ENCODE measurements around the gene STK32C.

The STK32C gene

DNA sequence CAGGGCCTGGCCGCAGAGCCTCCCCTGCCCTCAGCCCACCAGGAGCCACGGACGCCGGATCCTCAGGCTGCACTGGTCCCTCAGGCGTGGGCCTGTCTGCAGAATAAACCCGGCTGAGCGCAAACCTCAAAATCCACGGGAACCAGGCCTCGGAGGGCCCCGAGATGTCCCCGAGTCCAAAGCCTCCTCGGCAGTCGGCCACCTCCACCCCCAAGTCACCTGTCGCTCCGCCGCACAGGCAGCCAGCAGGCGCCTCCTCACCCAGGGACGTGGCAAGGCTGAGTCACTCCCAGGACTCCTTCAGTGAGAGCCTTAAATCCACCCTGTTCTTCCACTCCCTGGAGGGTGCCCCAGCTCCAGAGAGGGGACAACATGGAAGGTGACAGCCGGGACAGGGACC, 33.2 kb downstream of the STK32C start (continued):
- TF ChIP-seq, protein P1, sequence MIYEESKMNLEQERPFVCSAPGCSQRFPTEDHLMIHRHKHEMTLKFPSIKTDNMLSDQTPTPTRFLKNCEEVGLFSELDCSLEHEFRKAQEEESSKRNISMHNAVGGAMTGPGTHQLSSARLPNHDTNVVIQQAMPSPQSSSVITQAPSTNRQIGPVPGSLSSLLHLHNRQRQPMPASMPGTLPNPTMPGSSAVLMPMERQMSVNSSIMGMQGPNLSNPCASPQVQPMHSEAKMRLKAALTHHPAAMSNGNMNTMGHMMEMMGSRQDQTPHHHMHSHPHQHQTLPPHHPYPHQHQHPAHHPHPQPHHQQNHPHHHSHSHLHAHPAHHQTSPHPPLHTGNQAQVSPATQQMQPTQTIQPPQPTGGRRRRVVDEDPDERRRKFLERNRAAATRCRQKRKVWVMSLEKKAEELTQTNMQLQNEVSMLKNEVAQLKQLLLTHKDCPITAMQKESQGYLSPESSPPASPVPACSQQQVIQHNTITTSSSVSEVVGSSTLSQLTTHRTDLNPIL (CRISPR knock-in tag; IDR thresholded peaks at IDR 0.05; ENCODE audit: low read depth): no peak
- TF ChIP-seq ZFP30 (CRISPR knock-in tag; IDR thresholded peaks at IDR 0.05): no peak
- no peak for TF ChIP-seq ZFP3 (CRISPR knock-in tag; IDR thresholded peaks at IDR 0.05)
- TF ChIP-seq BACH2 (CRISPR knock-in tag; IDR thresholded peaks at IDR 0.05; ENCODE audit: borderline replicate concordance): no peak

DNA sequence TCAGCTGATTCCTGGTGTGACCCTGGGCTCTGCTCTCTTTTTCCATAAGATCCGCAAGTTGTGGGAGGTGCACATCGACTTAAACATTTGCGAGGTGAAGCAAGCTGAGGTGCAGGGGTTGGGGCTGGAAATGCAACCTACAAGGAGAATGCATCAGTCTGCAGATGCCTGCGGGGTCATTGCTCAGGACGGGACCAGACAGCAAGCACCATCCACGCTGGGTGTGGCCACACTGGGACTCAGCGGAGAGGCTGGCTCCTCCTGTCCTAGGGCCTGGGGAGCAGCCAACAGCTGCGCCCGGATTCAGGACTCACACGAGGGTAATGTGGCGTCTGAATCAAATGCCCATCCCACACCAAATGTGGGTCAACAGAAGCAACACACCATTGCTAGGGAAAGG, 33.8 kb downstream of the STK32C start:
- ATAC-seq: no peak
- TF ChIP-seq ISL1 (CRISPR knock-in tag; IDR thresholded peaks at IDR 0.05) (no peak), SNAI2 (CRISPR knock-in tag; IDR thresholded peaks at IDR 0.05) (no peak), ZNF565 (CRISPR knock-in tag; conservative IDR thresholded peaks at IDR 0.05; ENCODE audit: low read depth) (no peak), TCF4 (CRISPR knock-in tag; IDR thresholded peaks at IDR 0.05; ENCODE audit: borderline replicate concordance) (no peak), ZNF70 (CRISPR knock-in tag; IDR thresholded peaks at IDR 0.05) (no peak)
- TF ChIP-seq, protein P2, sequence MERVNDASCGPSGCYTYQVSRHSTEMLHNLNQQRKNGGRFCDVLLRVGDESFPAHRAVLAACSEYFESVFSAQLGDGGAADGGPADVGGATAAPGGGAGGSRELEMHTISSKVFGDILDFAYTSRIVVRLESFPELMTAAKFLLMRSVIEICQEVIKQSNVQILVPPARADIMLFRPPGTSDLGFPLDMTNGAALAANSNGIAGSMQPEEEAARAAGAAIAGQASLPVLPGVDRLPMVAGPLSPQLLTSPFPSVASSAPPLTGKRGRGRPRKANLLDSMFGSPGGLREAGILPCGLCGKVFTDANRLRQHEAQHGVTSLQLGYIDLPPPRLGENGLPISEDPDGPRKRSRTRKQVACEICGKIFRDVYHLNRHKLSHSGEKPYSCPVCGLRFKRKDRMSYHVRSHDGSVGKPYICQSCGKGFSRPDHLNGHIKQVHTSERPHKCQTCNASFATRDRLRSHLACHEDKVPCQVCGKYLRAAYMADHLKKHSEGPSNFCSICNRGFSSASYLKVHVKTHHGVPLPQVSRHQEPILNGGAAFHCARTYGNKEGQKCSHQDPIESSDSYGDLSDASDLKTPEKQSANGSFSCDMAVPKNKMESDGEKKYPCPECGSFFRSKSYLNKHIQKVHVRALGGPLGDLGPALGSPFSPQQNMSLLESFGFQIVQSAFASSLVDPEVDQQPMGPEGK (CRISPR knock-in tag; IDR thresholded peaks at IDR 0.05; ENCODE audit: borderline replicate concordance): no peak

GRCh38 chr10:132273304-132273944, 34.3 kb downstream of the STK32C start:
- no peak for TF ChIP-seq OSR1 (CRISPR knock-in tag; IDR thresholded peaks at IDR 0.05)
- no peak for TF ChIP-seq ZC3H10 (CRISPR knock-in tag; IDR thresholded peaks at IDR 0.05)
- no peak for TF ChIP-seq RARB (CRISPR knock-in tag; IDR thresholded peaks at IDR 0.05)
- no peak for TF ChIP-seq PPARA (CRISPR knock-in tag; IDR thresholded peaks at IDR 0.05; ENCODE audit: borderline replicate concordance)
- TF ChIP-seq SNAI2 (CRISPR knock-in tag; IDR thresholded peaks at IDR 0.05): no peak
- TF ChIP-seq, protein P2 (CRISPR knock-in tag; IDR thresholded peaks at IDR 0.05; ENCODE audit: borderline replicate concordance): no peak
- no peak for TF ChIP-seq ESRRG (CRISPR knock-in tag; IDR thresholded peaks at IDR 0.05)
- no peak for TF ChIP-seq POU6F1 (CRISPR knock-in tag; IDR thresholded peaks at IDR 0.05; ENCODE audit: borderline replicate concordance, low read depth)
- no peak for TF ChIP-seq ARNTL (CRISPR knock-in tag; IDR thresholded peaks at IDR 0.05; ENCODE audit: borderline replicate concordance, low read depth)
- TF ChIP-seq CSDC2 (CRISPR knock-in tag; IDR thresholded peaks at IDR 0.05): no peak
- no peak for TF ChIP-seq ZNF70 (CRISPR knock-in tag; IDR thresholded peaks at IDR 0.05)
- TF ChIP-seq BACH2 (CRISPR knock-in tag; IDR thresholded peaks at IDR 0.05; ENCODE audit: borderline replicate concordance): no peak
- TF ChIP-seq GLIS3 (CRISPR knock-in tag; IDR thresholded peaks at IDR 0.05): no peak
- TF ChIP-seq ZNF565 (CRISPR knock-in tag; conservative IDR thresholded peaks at IDR 0.05; ENCODE audit: low read depth): no peak
- TF ChIP-seq, protein P1 (CRISPR knock-in tag; IDR thresholded peaks at IDR 0.05; ENCODE audit: low read depth): no peak
- TF ChIP-seq, protein P3, sequence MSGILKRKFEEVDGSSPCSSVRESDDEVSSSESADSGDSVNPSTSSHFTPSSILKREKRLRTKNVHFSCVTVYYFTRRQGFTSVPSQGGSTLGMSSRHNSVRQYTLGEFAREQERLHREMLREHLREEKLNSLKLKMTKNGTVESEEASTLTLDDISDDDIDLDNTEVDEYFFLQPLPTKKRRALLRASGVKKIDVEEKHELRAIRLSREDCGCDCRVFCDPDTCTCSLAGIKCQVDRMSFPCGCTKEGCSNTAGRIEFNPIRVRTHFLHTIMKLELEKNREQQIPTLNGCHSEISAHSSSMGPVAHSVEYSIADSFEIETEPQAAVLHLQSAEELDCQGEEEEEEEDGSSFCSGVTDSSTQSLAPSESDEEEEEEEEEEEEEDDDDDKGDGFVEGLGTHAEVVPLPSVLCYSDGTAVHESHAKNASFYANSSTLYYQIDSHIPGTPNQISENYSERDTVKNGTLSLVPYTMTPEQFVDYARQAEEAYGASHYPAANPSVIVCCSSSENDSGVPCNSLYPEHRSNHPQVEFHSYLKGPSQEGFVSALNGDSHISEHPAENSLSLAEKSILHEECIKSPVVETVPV (CRISPR knock-in tag; IDR thresholded peaks at IDR 0.05): no peak
- no peak for ATAC-seq

Measured in SK-N-SH treated with all-trans-retinoic acid at 6 μM for 48 hours (cell line).